Large intestine (tissue), 3 donors: Measurements from ENCODE around the gene SMIM14. TPM values are rescaled to one million over a fixed set of nuclear protein-coding genes. Genes with fewer than 3 reads are reported as not detected.
"Not testable (repeated sequence)": the region's sequence is repeated elsewhere in the genome, so short reads cannot be mapped to it uniquely, and the experiment has no call there.

Source experiments
- DNase-seq, 2 donors: peaks; one replicate each; pipeline versions ENCODE4 v3.0.0 to v3.0.0-alpha.2; 2013
- H3K27ac ChIP-seq: one replicate; pipeline ENCODE4 v1.5.1; 2013; ENCODE audit warnings: low read length
- H3K27me3 ChIP-seq: 2 replicates; pipeline ENCODE4 v1.6.1; 2013; ENCODE audit warnings: low read length; ENCODE audit not compliant: control insufficient read depth, insufficient read depth
- H3K36me3 ChIP-seq: 2 replicates; pipeline ENCODE4 v1.6.1; 2013; ENCODE audit warnings: low read length; ENCODE audit not compliant: control insufficient read depth, insufficient read depth
- H3K4me1 ChIP-seq: one replicate; pipeline ENCODE4 v1.6.1; 2013; ENCODE audit warnings: low read length; ENCODE audit not compliant: control insufficient read depth, insufficient read depth
- H3K4me3 ChIP-seq: one replicate; pipeline ENCODE4 v1.5.1; 2013; ENCODE audit warnings: low read length
- H3K9me3 ChIP-seq: one replicate; pipeline ENCODE4 v1.6.1; 2013; ENCODE audit warnings: mild to moderate bottlenecking, low read depth, low read length, moderate library complexity; ENCODE audit not compliant: control insufficient read depth
- WGBS: methylation state at CpG from one replicate; pipeline ENCODE4 v1.1.5; 2013; ENCODE audit warnings: low lambda C conversion rate; ENCODE audit not compliant: insufficient coverage; 5-methylcytosine and 5-hydroxymethylcytosine counted together
- polyA plus RNA-seq: library from polyadenylated mRNA; unstranded; fragments of 120-200 nt; gene quantifications from one replicate; pipeline ENCODE4 v1.2.1, GENCODE V29; 2013

SMIM14 gene
- polyA plus RNA-seq, 1 donor = 21.6 TPM

GRCh38 chr4:39565878-39566600 lies 72.6 kb downstream of the SMIM14 start:
- WGBS = 100% methylated on average over 1 of the region's 6 CpGs
- no peaks in the 10 kb centered on the region for H3K9me3 ChIP-seq
- peaks cover under 1% of the 10 kb centered on the region for H3K36me3 ChIP-seq
- DNase-seq = no peak
- H3K4me1 ChIP-seq = peaks cover 2% of the 10 kb centered on the region
- H3K4me3 ChIP-seq = no peak overlapping the region
- H3K27ac ChIP-seq = no peak overlapping the region
- no peaks in the 10 kb centered on the region for H3K27me3 ChIP-seq

- H3K36me3 ChIP-seq = no peaks in the 10 kb centered on the region
- no peak overlapping the region for H3K4me3 ChIP-seq
- H3K9me3 ChIP-seq = no peaks in the 10 kb centered on the region
- no peaks in the 10 kb centered on the region for H3K27me3 ChIP-seq
- no peak for DNase-seq
- H3K27ac ChIP-seq = no peak overlapping the region
- 100% methylated on average over 2 of the region's 6 CpGs for WGBS
- peaks cover 8% of the 10 kb centered on the region for H3K4me1 ChIP-seq
Measured at GRCh38 chr4:39563346-39563847, 75.3 kb downstream of the SMIM14 start.

- no peak for DNase-seq
- 100% methylated on average over 1 of the region's 5 CpGs for WGBS
- Histone ChIP-seq H3K9me3 (no peaks in the 10 kb centered on the region), H3K4me3 (no peak overlapping the region), H3K27me3 (no peaks in the 10 kb centered on the region), H3K27ac (no peak overlapping the region), H3K4me1 (peaks cover 13% of the 10 kb centered on the region), H3K36me3 (no peaks in the 10 kb centered on the region)
Measured at GRCh38 chr4:39562792-39563191, 75.9 kb downstream of the SMIM14 start.

GRCh38 chr4:39559626-39560025 lies 79.0 kb downstream of the SMIM14 start:
- Histone ChIP-seq H3K9me3 (no peaks in the 10 kb centered on the region), H3K4me3 (no peak overlapping the region), H3K27me3 (no peaks in the 10 kb centered on the region), H3K4me1 (peaks cover 13% of the 10 kb centered on the region), H3K27ac (no peak overlapping the region), H3K36me3 (no peaks in the 10 kb centered on the region)
- DNase-seq = no peak
- 49% methylated on average over 2 of the region's 9 CpGs for WGBS

- DNase-seq = no peak
- H3K9me3 ChIP-seq = no peaks in the 10 kb centered on the region
- H3K27ac ChIP-seq = no peak overlapping the region
- H3K4me1 ChIP-seq = peaks cover 13% of the 10 kb centered on the region
- H3K27me3 ChIP-seq = no peaks in the 10 kb centered on the region
- peaks cover 9% of the 10 kb centered on the region for H3K36me3 ChIP-seq
- WGBS = no CpG with 5 or more reads among the region's 3 CpGs
- no peak overlapping the region for H3K4me3 ChIP-seq
Measured at GRCh38 chr4:39555472-39555871, 83.2 kb downstream of the SMIM14 start.

- DNase-seq = no peak
- Histone ChIP-seq H3K9me3 (no peaks in the 10 kb centered on the region), H3K27me3 (no peaks in the 10 kb centered on the region), H3K4me1 (no peaks in the 10 kb centered on the region), H3K27ac (no peak overlapping the region), H3K4me3 (no peak overlapping the region), H3K36me3 (peaks cover 9% of the 10 kb centered on the region)
- WGBS = no CpG with 5 or more reads among the region's 3 CpGs
Measured at GRCh38 chr4:39548425-39549067, 90.1 kb downstream of the SMIM14 start.

GRCh38 chr4:39544580-39545315 lies 93.9 kb downstream of the SMIM14 start:
- no peaks in the 10 kb centered on the region for H3K27me3 ChIP-seq
- peaks cover 15% of the 10 kb centered on the region for H3K4me1 ChIP-seq
- no peak overlapping the region for H3K27ac ChIP-seq
- H3K4me3 ChIP-seq = no peak overlapping the region
- no peaks in the 10 kb centered on the region for H3K36me3 ChIP-seq
- no CpG with 5 or more reads among the region's 1 CpG for WGBS
- no peaks in the 10 kb centered on the region for H3K9me3 ChIP-seq
- DNase-seq = no peak

GRCh38 chr4:39544080-39544479 lies 94.6 kb downstream of the SMIM14 start:
- H3K27ac ChIP-seq, H3K9me3 ChIP-seq, H3K4me3 ChIP-seq, H3K36me3 ChIP-seq, DNase-seq, H3K27me3 ChIP-seq: not testable (repeated sequence)
- peaks cover 15% of the 10 kb centered on the region for H3K4me1 ChIP-seq
- no CpG with 5 or more reads among the region's 4 CpGs for WGBS

- Histone ChIP-seq H3K36me3 (no peaks in the 10 kb centered on the region), H3K27me3 (no peaks in the 10 kb centered on the region), H3K4me1 (peaks cover 15% of the 10 kb centered on the region), H3K4me3 (no peak overlapping the region), H3K9me3 (no peaks in the 10 kb centered on the region), H3K27ac (no peak overlapping the region)
- DNase-seq = no peak
- WGBS = no CpG with 5 or more reads among the region's 5 CpGs
Measured at GRCh38 chr4:39543034-39543433, 95.6 kb downstream of the SMIM14 start.

GRCh38 chr4:39542611-39543012 lies 96.1 kb downstream of the SMIM14 start:
- Histone ChIP-seq H3K4me1 (peaks cover 15% of the 10 kb centered on the region), H3K9me3 (no peaks in the 10 kb centered on the region), H3K27ac (no peak overlapping the region), H3K27me3 (no peaks in the 10 kb centered on the region), H3K36me3 (no peaks in the 10 kb centered on the region), H3K4me3 (no peak overlapping the region)
- DNase-seq = no peak
- no CpG with 5 or more reads among the region's 4 CpGs for WGBS
